Hindlimb muscle (tissue), 1 donor: ENCODE data around the gene MRPL9. TPM values are rescaled to one million over a fixed set of nuclear protein-coding genes. Genes with fewer than 3 reads are reported as not detected.
"Not testable (repeated sequence)": the region's sequence is repeated elsewhere in the genome, so short reads cannot be mapped to it uniquely, and the experiment has no call there.

Source experiments
- DNase-seq: peaks from one replicate; pipeline ENCODE4 v3.0.0-alpha.2; 2013
- polyA plus RNA-seq: library from polyadenylated mRNA; unstranded; fragments of 120-200 nt; gene quantifications from one replicate; pipeline ENCODE4 v1.2.1, GENCODE V29; 2013; ENCODE audit not compliant: insufficient read length

MRPL9 gene
- polyA plus RNA-seq, 1 donor: 69.4 TPM

GRCh38 chr1:151783796-151784195 lies 20.5 kb upstream of the MRPL9 start:
- no peak for DNase-seq

- no peak for DNase-seq
These were observed 19.4 kb upstream of the MRPL9 start for GRCh38 chr1:151782741-151783140.

- DNase-seq: not testable (repeated sequence)
These were observed 18.7 kb upstream of the MRPL9 start for GRCh38 chr1:151782026-151782425.

GRCh38 chr1:151780736-151781135 lies 17.4 kb upstream of the MRPL9 start:
- DNase-seq: not testable (repeated sequence)

- DNase-seq: no peak
These were observed 16.6 kb upstream of the MRPL9 start for GRCh38 chr1:151779852-151780251.

- DNase-seq: no peak
These were observed 14.0 kb upstream of the MRPL9 start for GRCh38 chr1:151777317-151777716.

- no peak for DNase-seq
These were observed 13.4 kb upstream of the MRPL9 start for GRCh38 chr1:151776665-151777062.

GRCh38 chr1:151775894-151776664 lies 12.8 kb upstream of the MRPL9 start:
- no peak for DNase-seq

- no peak for DNase-seq
These were observed 11.1 kb upstream of the MRPL9 start for GRCh38 chr1:151774256-151774922.

- DNase-seq: no peak
These were observed 10.4 kb upstream of the MRPL9 start for GRCh38 chr1:151773702-151774101.

- DNase-seq: not testable (repeated sequence)
These were observed 6.0 kb upstream of the MRPL9 start for GRCh38 chr1:151769270-151769669.

- DNase-seq: not testable (repeated sequence)
These were observed 5.2 kb upstream of the MRPL9 start for GRCh38 chr1:151768351-151769066.

GRCh38 chr1:151763990-151764389 lies 694 bp upstream of the MRPL9 start:
- peak; percentile 9 for DNase-seq

- no peak for DNase-seq
These were observed 2.5 kb downstream of the MRPL9 start for GRCh38 chr1:151760597-151761385.

GRCh38 chr1:151759241-151759640 lies 4.1 kb downstream of the MRPL9 start:
- DNase-seq: no peak

GRCh38 chr1:151756291-151756690 lies 7.0 kb downstream of the MRPL9 start:
- no peak for DNase-seq

GRCh38 chr1:151741516-151741915 lies 21.8 kb downstream of the MRPL9 start:
- no peak for DNase-seq

- DNase-seq: no peak
These were observed 23.5 kb downstream of the MRPL9 start for GRCh38 chr1:151739590-151740355.

- DNase-seq: no peak
These were observed 25.8 kb downstream of the MRPL9 start for GRCh38 chr1:151737479-151737878.

GRCh38 chr1:151737026-151737425 lies 26.3 kb downstream of the MRPL9 start:
- DNase-seq: no peak

GRCh38 chr1:151733995-151734394 lies 29.3 kb downstream of the MRPL9 start:
- not testable (repeated sequence) for DNase-seq

GRCh38 chr1:151733126-151733525 lies 30.2 kb downstream of the MRPL9 start:
- DNase-seq: no peak
